ENCODE measurements around the gene CDH4. TPM values are rescaled to one million over a fixed set of nuclear protein-coding genes. Genes with fewer than 3 reads are reported as not detected.

Gene CDH4
- total RNA-seq, 1 experiment from 2014 or later, result not detected

DNA sequence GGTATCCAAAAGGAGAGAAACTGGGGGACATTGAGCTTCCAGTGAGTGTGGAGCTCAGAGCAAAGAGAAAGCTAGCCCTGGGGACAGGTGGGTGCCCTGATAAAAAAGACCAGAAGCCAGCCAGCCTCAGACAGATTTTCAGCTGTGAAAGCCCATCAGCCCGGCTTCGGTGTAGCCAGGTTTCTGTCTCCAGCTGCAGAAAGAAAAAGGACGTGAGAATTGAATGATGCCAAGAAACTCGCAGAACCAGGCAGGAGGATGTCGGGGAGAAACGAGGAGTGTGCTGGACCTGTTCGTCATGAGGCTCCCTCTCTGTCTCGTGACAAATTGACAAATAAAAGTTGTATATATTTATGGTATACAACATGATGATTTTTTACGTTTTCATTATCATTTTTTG is 63.3 kb downstream of the CDH4 start:
- ChIA-PET CTCF (interaction anchor here (1.0 kb wide), 1 partner anchor 53 kb away, joined by 3 read pairs; no protein-coding TSS in a partner anchor), POLR2A (no interaction called here)
- no peaks in the 10 kb centered on the region for H3K9me3 ChIP-seq (ENCODE audit: control insufficient read depth, insufficient read depth, low read depth, low read length)
- TF ChIP-seq, protein P1, sequence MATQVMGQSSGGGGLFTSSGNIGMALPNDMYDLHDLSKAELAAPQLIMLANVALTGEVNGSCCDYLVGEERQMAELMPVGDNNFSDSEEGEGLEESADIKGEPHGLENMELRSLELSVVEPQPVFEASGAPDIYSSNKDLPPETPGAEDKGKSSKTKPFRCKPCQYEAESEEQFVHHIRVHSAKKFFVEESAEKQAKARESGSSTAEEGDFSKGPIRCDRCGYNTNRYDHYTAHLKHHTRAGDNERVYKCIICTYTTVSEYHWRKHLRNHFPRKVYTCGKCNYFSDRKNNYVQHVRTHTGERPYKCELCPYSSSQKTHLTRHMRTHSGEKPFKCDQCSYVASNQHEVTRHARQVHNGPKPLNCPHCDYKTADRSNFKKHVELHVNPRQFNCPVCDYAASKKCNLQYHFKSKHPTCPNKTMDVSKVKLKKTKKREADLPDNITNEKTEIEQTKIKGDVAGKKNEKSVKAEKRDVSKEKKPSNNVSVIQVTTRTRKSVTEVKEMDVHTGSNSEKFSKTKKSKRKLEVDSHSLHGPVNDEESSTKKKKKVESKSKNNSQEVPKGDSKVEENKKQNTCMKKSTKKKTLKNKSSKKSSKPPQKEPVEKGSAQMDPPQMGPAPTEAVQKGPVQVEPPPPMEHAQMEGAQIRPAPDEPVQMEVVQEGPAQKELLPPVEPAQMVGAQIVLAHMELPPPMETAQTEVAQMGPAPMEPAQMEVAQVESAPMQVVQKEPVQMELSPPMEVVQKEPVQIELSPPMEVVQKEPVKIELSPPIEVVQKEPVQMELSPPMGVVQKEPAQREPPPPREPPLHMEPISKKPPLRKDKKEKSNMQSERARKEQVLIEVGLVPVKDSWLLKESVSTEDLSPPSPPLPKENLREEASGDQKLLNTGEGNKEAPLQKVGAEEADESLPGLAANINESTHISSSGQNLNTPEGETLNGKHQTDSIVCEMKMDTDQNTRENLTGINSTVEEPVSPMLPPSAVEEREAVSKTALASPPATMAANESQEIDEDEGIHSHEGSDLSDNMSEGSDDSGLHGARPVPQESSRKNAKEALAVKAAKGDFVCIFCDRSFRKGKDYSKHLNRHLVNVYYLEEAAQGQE (IDR thresholded peaks at IDR 0.05; ENCODE audit: insufficient read depth in 1 of 2, low read depth in 2 of 2, low read length in 1 of 2), result no peak
- TF ChIP-seq TCF7L2 (IDR thresholded peaks at IDR 0.05; ENCODE audit: low read depth, low read length) (no peak), SIN3A (IDR thresholded peaks at IDR 0.05; ENCODE audit: borderline replicate concordance, insufficient read depth, low read depth, low read length) (no peak), POLR2AphosphoS5 (IDR thresholded peaks at IDR 0.05; ENCODE audit: low read depth, low read length) (no peak)
- TF ChIP-seq, protein P2, sequence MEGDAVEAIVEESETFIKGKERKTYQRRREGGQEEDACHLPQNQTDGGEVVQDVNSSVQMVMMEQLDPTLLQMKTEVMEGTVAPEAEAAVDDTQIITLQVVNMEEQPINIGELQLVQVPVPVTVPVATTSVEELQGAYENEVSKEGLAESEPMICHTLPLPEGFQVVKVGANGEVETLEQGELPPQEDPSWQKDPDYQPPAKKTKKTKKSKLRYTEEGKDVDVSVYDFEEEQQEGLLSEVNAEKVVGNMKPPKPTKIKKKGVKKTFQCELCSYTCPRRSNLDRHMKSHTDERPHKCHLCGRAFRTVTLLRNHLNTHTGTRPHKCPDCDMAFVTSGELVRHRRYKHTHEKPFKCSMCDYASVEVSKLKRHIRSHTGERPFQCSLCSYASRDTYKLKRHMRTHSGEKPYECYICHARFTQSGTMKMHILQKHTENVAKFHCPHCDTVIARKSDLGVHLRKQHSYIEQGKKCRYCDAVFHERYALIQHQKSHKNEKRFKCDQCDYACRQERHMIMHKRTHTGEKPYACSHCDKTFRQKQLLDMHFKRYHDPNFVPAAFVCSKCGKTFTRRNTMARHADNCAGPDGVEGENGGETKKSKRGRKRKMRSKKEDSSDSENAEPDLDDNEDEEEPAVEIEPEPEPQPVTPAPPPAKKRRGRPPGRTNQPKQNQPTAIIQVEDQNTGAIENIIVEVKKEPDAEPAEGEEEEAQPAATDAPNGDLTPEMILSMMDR (IDR thresholded peaks at IDR 0.05), result no peak
- BruUV-seq (replicated peaks), result no TSS peak
- in situ Hi-C loops (cut with HindIII; ENCODE audit: low pct_unique_long_range_greater_than_20kb, low sequenced_read_pairs) (no loop called here), intact Hi-C loops (cut with micrococcal nuclease; ENCODE audit: unreplicated experiment) (no loop called here)
- no peak overlapping the region for H3K4me3 ChIP-seq (ENCODE audit: low read depth in 2 of 2, low read length in 2 of 2)
- no peak for ATAC-seq
- no peaks in the 10 kb centered on the region for H3K4me1 ChIP-seq (ENCODE audit: control insufficient read depth, insufficient read depth, low read length)
- H3K27me3 ChIP-seq (ENCODE audit: control insufficient read depth, insufficient read depth, low read length), result no peaks in the 10 kb centered on the region
- H3K36me3 ChIP-seq (ENCODE audit: control insufficient read depth, insufficient read depth, low read length), result no peaks in the 10 kb centered on the region
- no peak overlapping the region for H3K27ac ChIP-seq (ENCODE audit: low read length)
- no peak for DNase-seq (ENCODE audit: low read depth, low spot score)

DNA sequence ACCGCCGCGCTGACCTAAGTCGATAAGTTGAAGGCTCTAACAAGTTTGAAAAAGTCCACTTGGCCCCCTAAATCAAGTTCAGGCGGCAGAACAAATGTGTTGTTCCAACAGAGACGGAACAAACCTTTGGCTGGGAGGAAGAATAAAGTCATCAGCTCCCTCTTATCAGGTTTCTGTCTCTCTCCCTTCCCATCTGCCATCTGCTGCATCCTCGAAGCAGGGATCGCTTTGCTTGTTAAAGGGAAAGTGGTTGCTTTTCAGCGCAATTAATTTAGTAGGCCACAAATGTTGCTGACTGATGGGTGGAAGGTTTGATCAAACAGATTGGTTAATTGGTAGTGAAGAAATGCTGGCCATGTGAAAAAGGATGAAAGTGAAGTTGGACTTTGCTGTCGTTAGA is 64.3 kb downstream of the CDH4 start:
- POLR2A ChIA-PET, result no interaction called here
- intact Hi-C loops (cut with micrococcal nuclease; ENCODE audit: unreplicated experiment) (no loop called here), in situ Hi-C loops (cut with HindIII; ENCODE audit: low pct_unique_long_range_greater_than_20kb, low sequenced_read_pairs) (no loop called here)
- H3K36me3 ChIP-seq (ENCODE audit: control insufficient read depth, insufficient read depth, low read length), result no peaks in the 10 kb centered on the region
- H3K27ac ChIP-seq (ENCODE audit: low read length), result no peak overlapping the region
- no peak overlapping the region for H3K4me3 ChIP-seq (ENCODE audit: low read depth in 2 of 2, low read length in 2 of 2)
- DNase-seq (ENCODE audit: low read depth, low spot score), result no peak
- no TSS peak for BruUV-seq (replicated peaks)
- H3K4me1 ChIP-seq (ENCODE audit: control insufficient read depth, insufficient read depth, low read length), result no peaks in the 10 kb centered on the region
- H3K27me3 ChIP-seq (ENCODE audit: control insufficient read depth, insufficient read depth, low read length), result no peaks in the 10 kb centered on the region
- no peak for ATAC-seq
- TF ChIP-seq, protein P2 (IDR thresholded peaks at IDR 0.05), result no peak
- TF ChIP-seq SIN3A (IDR thresholded peaks at IDR 0.05; ENCODE audit: borderline replicate concordance, insufficient read depth, low read depth, low read length) (no peak), POLR2AphosphoS5 (IDR thresholded peaks at IDR 0.05; ENCODE audit: low read depth, low read length) (no peak), TCF7L2 (IDR thresholded peaks at IDR 0.05; ENCODE audit: low read depth, low read length) (no peak)
- TF ChIP-seq, protein P1 (IDR thresholded peaks at IDR 0.05; ENCODE audit: insufficient read depth in 1 of 2, low read depth in 2 of 2, low read length in 1 of 2), result no peak
- H3K9me3 ChIP-seq (ENCODE audit: control insufficient read depth, insufficient read depth, low read depth, low read length), result no peaks in the 10 kb centered on the region
- CTCF ChIA-PET, result no interaction called here
